Left ventricle myocardium inferior (tissue), 1 donor: ENCODE data around the gene C17orf75. TPM values are rescaled to one million over a fixed set of nuclear protein-coding genes. Genes with fewer than 3 reads are reported as not detected.
"Not testable (repeated sequence)": the region's sequence is repeated elsewhere in the genome, so short reads cannot be mapped to it uniquely, and the experiment has no call there.

Source experiments
- DNase-seq: peaks from one replicate; pipeline ENCODE4 v3.0.0-alpha.2; 2020
- H3K27ac ChIP-seq: fragments of 200-600 bp; replicated peaks from 2 replicates; pipeline ENCODE4 v1.8.0; 2021
- H3K27me3 ChIP-seq: fragments of 200-600 bp; 2 replicates; pipeline ENCODE4 v1.8.0; 2021; ENCODE audit warnings: low read depth
- H3K36me3 ChIP-seq: fragments of 200-600 bp; 2 replicates; pipeline ENCODE4 v1.8.0; 2021
- H3K4me1 ChIP-seq: fragments of 200-600 bp; 2 replicates; pipeline ENCODE4 v1.8.0; 2021
- H3K4me3 ChIP-seq: fragments of 200-600 bp; 2 replicates; pipeline ENCODE4 v1.8.0; 2021; ENCODE audit warnings: mild to moderate bottlenecking, moderate library complexity
- H3K9me3 ChIP-seq: fragments of 200-600 bp; replicated peaks from 2 replicates; pipeline ENCODE4 v1.8.0; 2021
- intact Hi-C: fragments of 100-400 bp; cut with micrococcal nuclease; formaldehyde crosslinking; loops from one replicate; pipeline ENCODE4 v1.11.0; 2022
- total RNA-seq: library from RNA; stranded (reverse); fragmentation: NEBNext Ultra II Directional; extraction: Animal tissue kit (Norgen Biotek cat#: 25700); gene quantifications from one replicate; pipeline ENCODE4 v1.2.1, GENCODE V29; 2021
- TF ChIP-seq, protein P1 (sequence below): fragments of 200-600 bp; IDR thresholded peaks from 2 replicates; pipeline ENCODE4 v1.8.0; 2021; ENCODE audit warnings: antibody characterized with exemption, mild to moderate bottlenecking, borderline replicate concordance
- donor health status: DM: no; HTN: yes; CAD: no; lungs with severe emphysema.

C17orf75 gene
- total RNA-seq, 1 donor from 2014 or later = 22.5 TPM

DNA sequence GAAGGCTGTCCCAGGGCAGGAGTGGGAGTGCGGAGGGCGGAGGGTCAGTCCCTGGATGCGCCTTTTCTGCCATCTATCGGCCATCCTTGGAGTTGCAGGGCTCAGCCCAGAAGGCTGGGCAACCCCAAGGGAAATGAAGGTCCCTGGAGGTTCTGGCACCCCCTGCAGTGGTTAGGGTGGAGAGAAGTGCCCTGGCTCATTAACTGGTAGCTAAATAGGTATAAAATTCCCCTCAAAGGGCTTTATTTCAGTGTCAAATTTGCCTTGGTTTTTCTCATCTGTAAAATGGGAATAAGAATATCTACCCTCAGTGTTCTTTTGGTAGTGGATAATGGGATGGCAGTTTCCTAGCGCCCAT, 22.4 kb downstream of the C17orf75 start:
- TF ChIP-seq, protein P1, sequence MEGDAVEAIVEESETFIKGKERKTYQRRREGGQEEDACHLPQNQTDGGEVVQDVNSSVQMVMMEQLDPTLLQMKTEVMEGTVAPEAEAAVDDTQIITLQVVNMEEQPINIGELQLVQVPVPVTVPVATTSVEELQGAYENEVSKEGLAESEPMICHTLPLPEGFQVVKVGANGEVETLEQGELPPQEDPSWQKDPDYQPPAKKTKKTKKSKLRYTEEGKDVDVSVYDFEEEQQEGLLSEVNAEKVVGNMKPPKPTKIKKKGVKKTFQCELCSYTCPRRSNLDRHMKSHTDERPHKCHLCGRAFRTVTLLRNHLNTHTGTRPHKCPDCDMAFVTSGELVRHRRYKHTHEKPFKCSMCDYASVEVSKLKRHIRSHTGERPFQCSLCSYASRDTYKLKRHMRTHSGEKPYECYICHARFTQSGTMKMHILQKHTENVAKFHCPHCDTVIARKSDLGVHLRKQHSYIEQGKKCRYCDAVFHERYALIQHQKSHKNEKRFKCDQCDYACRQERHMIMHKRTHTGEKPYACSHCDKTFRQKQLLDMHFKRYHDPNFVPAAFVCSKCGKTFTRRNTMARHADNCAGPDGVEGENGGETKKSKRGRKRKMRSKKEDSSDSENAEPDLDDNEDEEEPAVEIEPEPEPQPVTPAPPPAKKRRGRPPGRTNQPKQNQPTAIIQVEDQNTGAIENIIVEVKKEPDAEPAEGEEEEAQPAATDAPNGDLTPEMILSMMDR = peak; percentile 96
- Histone ChIP-seq H3K36me3 (no peaks in the 10 kb centered on the region), H3K27me3 (peaks cover 18% of the 10 kb centered on the region), H3K27ac (no peak overlapping the region), H3K4me3 (no peak overlapping the region), H3K4me1 (peaks cover 3% of the 10 kb centered on the region), H3K9me3 (no peaks in the 10 kb centered on the region)
- intact Hi-C loops = loop anchor here (5.0 kb wide), 1 partner anchor 67 kb away; no protein-coding TSS in a partner anchor
- DNase-seq = peak; percentile 78

DNA sequence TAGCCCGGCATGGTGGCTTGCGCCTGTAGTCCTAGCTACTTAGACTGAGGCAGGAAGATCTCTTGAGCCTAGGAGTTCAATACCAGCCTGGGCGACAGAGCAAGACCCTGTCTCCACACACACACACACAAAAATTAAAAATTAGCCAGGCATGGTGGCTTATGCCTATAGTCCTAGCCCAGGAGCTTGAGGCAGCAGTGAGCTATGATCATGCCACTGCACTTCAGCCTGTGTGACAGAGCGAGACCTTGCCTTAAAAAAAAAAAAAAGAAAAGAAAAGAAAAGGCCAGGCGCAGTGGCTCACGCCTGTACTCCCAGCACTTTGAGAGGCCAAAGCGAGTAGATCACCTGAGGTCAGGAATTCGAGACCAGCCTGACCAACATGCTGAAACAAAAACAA, 23.9 kb downstream of the C17orf75 start:
- DNase-seq = no peak
- Histone ChIP-seq H3K4me3 (no peak overlapping the region), H3K9me3 (no peaks in the 10 kb centered on the region), H3K27ac (no peak overlapping the region), H3K27me3 (peaks cover 21% of the 10 kb centered on the region), H3K4me1 (no peaks in the 10 kb centered on the region), H3K36me3 (no peaks in the 10 kb centered on the region)
- intact Hi-C loops = loop anchor here (5.0 kb wide), 1 partner anchor 66 kb away; no protein-coding TSS in a partner anchor
- TF ChIP-seq, protein P1 = no peak

DNA sequence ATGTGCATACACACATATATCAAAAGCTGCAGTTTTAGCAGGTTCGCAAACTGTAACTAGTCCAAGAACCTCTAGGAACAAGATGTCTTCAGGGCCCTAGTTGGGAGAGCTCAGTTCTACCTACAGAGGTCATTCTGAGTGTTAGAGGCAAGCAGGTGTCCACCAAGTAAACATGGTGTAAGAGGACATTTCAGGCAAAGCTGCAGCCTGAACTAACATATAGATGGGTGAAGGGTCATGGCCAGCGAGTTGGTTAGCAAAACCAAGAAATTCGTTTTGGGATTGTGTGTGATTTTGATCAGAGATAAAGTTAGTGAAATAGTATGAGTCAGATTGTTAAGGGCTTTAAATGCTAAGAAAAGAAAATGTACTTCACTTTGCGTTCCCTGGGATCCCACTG, 24.6 kb downstream of the C17orf75 start:
- no peaks in the 10 kb centered on the region for H3K4me1 ChIP-seq
- intact Hi-C loops = loop anchor here (5.0 kb wide), 1 partner anchor 65 kb away; no protein-coding TSS in a partner anchor

DNA sequence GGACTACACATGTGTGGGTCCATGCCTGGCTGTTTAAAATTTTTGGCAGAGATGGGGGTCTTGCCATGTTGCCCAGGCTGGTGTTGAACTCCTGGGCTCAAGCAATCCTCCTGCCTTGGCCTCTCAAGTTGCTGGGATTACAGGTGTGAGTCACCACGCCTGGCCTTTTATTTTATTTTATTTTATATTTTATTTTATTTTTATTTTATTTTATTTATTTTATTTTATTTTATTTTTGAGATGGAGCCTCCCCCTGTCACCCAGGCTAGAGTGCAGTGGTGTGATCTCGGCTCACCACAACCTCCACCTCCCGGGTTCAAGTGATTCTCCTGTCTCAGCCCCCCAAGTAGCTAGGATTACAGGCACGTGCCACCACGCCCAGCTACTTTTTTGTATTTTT, 25.3 kb downstream of the C17orf75 start:
- H3K4me3 ChIP-seq, DNase-seq, H3K9me3 ChIP-seq, H3K27ac ChIP-seq, H3K4me1 ChIP-seq, H3K36me3 ChIP-seq: not testable (repeated sequence)
- intact Hi-C loops = loop anchor here (5.0 kb wide), 1 partner anchor 64 kb away; no protein-coding TSS in a partner anchor
- H3K27me3 ChIP-seq = peaks cover 21% of the 10 kb centered on the region

More for the DNA sequence above, 24.6 kb downstream of the C17orf75 start:
- Histone ChIP-seq H3K36me3 (no peaks in the 10 kb centered on the region), H3K27me3 (peaks cover 21% of the 10 kb centered on the region), H3K4me3 (no peak overlapping the region), H3K9me3 (no peaks in the 10 kb centered on the region), H3K27ac (no peak overlapping the region)
- TF ChIP-seq, protein P1 = no peak
- DNase-seq = no peak

DNA sequence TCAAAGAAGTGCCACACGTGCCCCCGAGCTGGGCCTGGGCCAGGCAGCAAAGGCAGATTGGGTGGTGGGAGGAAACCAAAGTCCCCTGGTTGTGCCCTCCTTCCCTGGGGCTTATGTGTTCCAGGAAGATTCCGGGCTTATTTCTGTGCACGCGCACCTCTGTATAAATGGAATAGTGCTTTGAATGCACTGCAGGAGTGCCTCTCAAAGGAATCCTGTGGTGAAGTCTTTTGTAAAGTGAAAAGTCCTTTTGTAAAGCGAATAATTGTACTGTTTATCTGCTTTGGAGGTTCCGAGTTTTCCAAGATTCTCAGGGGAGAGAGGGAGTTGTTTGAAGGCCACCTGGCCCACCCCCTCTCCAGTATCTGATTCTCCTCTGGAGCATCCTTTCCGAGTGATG, 26.8 kb downstream of the C17orf75 start:
- intact Hi-C loops = loop anchor here (5.0 kb wide), 1 partner anchor 63 kb away; no protein-coding TSS in a partner anchor
- peaks cover 21% of the 10 kb centered on the region for H3K27me3 ChIP-seq
- H3K4me1 ChIP-seq = no peaks in the 10 kb centered on the region
- no peaks in the 10 kb centered on the region for H3K36me3 ChIP-seq
- no peaks in the 10 kb centered on the region for H3K9me3 ChIP-seq
- DNase-seq = no peak
- H3K27ac ChIP-seq = no peak overlapping the region
- TF ChIP-seq, protein P1 = no peak
- H3K4me3 ChIP-seq = no peak overlapping the region

DNA sequence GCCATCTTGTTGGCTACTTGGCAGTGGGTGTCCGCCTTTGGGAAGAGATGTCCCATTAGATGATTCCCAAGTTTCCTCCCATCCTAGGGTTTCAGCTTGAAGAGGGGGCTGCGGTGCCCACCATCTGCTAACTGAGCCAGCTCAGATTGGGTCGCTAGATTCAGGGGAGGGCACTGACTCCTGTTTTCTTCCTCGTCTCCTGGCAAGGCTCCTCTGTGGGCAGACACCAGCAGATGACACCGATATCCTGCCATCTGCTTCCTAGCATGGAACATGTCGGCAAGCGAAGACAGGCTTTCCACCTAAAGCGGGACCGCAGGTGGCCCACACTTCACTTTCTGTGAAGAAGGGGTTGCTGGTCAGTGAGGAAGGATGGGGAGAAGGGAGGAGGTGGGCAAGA, 27.3 kb downstream of the C17orf75 start:
- Histone ChIP-seq H3K9me3 (no peaks in the 10 kb centered on the region), H3K4me1 (no peaks in the 10 kb centered on the region), H3K36me3 (no peaks in the 10 kb centered on the region), H3K27ac (no peak overlapping the region), H3K4me3 (no peak overlapping the region), H3K27me3 (peaks cover 21% of the 10 kb centered on the region)
- TF ChIP-seq, protein P1 = no peak
- no peak for DNase-seq
- intact Hi-C loops = loop anchor here (5.0 kb wide), 1 partner anchor 62 kb away; no protein-coding TSS in a partner anchor
